Activated T-helper 1 cell treated with anti-CD3 and anti-CD28 coated beads, Interleukin-2, amount 50 U/mL, for 16 hours (primary cell): Measurements from ENCODE around the gene MYOM3.

Experiments used
- DNase-seq, 2 donors: peaks; one replicate each; pipeline ENCODE4 v3.0.0-alpha.2; 2020; ENCODE audit warnings: low read depth in 1 of 2, low spot score in 1 of 2

MYOM3 gene

DNA sequence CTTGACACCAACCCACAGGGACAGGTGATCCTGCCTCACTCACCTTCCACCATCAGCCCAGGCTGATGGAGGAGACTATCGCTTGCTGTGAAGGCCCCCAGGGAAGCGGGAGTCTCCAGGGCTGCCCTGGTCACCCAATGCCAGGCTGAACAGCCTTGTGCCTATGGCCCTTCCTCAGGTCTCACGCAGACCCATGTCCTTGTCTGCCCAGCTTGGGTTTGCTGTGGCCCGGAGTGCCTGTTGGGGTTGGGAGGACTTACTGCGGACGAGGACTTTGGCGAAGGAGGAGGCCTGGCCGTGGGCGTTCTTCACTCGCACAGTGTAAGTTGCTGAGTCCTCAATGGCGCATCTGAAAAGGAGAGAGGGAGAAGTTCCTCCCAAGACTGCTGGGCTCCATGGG lies 14.3 kb downstream of the MYOM3 start:
- no peak for DNase-seq

DNA sequence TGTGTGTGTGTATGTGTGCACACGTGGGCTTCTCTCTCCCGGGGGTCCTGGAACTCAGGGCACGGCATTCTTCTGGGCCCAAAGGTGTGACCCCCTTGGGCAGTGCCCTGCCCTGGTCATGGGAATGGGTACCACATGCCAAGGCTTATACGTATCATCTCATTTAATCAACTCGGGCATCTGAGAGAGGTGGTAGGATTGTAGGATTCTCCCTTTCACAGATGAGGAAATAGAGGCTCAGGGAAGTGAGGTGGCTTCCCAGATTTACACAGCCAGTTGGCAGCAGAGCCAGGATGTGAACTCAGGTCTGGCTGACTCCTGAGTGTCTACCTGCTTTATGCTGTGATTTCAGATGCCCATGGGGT lies 15.2 kb downstream of the MYOM3 start:
- DNase-seq, result no peak

DNA sequence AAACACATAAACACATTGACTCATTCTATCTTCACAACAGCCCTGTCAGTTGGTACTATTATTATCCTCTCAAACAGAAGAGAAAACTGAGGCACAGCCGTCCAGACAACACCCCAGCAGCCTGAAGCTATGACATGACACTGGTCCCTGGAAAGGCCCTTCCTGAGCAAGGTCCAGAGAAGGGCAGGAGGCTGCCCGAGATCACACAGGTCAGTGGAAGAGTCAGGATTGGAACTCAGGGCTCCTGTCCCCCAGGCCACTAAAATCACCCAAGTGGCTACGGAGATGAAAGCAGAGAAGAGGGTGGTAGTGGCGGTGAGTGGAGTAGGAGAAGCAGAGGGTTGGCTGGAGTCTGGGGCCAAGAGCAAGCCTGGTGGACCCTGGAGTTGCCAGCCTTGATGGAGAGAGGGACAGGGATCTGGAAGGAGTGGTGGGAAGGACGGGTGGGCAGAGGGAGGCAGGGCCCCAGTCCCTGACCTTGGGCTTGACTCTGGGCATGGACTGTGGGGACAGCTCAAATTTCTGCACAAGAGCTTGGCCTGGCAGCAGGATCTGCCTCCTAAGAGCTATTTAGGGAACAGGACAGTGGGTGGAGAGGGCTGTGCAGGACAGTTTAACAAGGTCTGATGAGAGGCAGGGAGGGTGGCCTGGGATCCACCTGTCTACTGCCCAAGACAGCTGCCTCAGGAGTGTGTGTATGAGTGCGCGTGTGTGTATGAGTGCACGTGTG lies 15.8 kb downstream of the MYOM3 start:
- no peak for DNase-seq

GRCh38 chr1:24095140-24095859 lies 16.6 kb downstream of the MYOM3 start:
- DNase-seq, result no peak

- no peak for DNase-seq
These were observed 17.4 kb downstream of the MYOM3 start for GRCh38 chr1:24094554-24094953.

- DNase-seq, result no peak
These were observed 18.2 kb downstream of the MYOM3 start for GRCh38 chr1:24093732-24094131.

DNA sequence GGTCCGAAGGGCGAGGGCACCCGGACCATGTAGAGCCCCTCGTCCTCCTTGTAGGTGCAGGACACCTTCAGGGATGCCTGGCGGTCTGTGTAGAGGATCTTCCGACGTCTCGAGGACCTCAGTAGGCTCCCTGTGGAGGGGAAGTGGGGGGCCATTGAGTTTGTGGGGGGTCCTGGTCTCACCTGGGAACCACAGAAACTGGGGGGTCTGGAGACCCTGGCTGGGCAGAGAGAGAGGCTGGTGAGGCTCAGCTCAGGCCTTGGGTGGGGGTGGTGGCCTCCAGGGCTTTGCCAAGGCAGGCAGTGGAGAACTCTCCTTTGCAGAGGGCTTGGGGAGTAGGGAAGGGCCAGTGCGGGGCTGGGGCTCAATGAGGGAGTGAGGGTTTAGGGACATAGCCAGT lies 19.0 kb downstream of the MYOM3 start:
- no peak for DNase-seq

GRCh38 chr1:24091971-24092482 lies 19.9 kb downstream of the MYOM3 start:
- DNase-seq, result no peak

DNA sequence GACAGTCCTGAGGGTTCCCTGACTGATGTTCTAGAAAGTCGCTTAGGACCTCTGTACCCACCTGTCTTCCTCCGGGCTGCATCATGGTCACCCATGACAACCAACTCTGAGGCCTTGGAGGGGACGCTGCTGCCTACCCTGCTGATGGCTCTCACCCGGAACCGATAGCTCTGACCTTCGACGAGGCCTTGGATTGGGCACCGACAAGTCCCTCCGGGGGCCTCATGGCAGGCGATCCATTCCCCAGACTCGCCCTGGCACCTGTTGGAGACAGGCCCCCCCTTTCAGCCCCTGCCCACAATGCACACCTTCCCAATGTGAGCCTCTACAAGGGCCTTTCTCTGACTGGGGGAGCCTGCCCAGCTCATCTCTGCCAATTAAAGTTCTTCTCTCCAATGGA lies 21.2 kb downstream of the MYOM3 start:
- no peak for DNase-seq

DNA sequence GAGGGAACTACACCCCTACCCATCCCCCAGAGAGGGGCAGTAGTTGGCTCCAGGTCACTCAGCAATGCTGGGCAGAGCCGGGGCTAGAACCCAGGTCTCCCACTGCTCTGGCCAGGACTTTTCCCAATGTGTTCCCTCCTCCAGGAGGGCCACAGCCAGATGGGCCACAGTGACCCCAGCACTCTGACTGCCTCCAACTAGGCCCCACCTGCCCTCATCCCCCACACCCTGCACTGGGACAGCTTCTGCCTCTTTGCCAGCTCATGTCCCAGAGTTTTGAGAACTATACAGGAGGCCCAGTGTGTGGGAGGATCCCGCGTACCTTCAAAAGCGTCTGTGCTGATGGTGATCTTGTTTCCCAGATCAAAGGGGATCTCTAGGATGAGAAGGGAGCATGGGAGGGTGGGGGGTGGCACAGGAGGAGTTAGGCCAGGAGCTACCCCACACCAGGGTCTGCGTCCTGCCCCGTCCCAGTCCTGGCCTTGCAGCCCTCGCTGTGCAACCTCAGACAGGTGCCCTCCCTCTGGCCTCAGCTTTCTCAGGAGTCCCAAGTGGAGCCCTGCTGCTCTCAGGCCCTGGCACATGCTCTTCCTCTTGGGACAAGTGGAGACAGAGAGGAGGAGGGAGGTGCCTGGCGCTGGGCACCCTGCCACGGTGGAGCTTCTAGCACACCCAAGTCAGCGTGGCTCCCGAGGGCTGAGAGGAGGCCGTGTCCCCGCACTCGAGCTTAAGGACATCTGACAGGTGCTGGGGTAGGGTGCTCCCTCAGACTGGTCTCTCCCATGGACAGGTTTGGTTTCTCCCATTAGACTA lies 22.0 kb downstream of the MYOM3 start:
- no peak for DNase-seq

DNA sequence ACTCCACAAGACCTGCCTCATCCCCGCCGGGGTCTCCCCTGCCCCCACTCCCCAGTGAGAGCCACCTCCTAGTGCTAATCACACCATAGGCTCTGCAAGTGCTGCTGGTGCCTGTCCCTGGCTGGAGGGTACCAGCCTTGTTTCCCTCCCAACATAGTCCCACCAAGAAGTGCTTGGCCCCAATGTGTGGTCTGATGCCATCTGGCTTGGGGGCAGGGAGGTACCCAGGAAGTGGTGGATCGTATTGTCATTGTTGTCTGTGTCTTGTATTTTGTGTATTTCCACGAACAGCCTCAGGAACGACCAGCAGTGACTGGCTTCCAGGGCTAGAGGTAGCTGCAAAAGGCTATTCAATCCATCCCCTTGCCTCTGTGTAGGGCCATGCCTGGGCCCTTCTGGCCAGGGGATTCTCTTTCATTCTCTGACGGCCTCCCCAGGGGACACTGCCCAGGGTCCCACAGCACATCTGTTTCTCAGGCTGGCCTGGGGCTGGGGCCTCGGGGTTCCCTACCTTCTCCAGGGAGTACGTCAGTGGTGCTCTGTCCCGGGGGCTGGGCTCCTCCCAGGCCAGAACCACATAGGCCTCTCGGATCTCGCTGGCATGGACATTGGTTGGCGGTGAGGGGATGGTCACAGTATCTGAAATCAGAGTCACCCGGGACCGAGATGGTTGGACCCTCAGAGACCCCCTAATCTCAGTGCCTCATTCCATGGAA lies 22.8 kb downstream of the MYOM3 start:
- no peak for DNase-seq

GRCh38 chr1:24086466-24086865 lies 25.5 kb downstream of the MYOM3 start:
- no peak for DNase-seq

DNA sequence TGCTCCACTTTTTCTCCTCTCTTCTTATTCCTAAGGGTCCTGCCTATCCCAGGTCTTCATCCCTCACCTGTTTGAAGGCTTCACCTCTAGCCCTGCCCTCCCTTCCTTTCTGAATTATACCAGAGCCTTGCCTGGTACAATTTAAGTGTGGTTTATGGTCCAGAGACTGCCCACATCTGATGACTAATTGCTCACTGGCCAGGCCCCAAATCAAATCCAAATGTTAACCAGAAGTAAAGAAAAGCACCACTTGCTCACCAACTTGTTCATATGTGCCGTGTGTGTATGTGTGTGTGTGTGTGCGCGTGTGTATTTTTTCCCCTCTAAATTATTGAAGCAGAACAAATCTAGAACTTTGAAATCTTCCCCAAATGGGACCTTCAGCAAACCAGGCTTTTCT lies 26.4 kb downstream of the MYOM3 start:
- DNase-seq, result no peak

DNA sequence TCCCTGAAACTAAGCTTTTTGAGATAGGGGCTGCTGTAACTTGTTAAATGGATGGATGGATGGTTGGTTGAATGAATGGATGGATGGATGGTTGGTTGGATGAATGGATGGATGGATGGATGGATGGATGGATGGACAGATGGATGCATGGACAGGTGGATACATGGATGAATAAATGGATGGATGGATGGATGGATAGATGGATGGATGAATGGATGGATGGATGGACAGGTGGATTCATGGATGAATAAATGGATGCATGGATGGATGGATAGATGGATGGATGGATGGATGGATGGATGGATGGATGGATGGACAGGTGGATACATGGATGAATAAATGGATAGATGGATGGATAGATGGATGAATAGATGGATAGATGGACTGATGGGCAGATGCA lies 26.9 kb downstream of the MYOM3 start:
- DNase-seq, result no peak

- DNase-seq, result no peak
These were observed 27.9 kb downstream of the MYOM3 start for GRCh38 chr1:24084050-24084449.

DNA sequence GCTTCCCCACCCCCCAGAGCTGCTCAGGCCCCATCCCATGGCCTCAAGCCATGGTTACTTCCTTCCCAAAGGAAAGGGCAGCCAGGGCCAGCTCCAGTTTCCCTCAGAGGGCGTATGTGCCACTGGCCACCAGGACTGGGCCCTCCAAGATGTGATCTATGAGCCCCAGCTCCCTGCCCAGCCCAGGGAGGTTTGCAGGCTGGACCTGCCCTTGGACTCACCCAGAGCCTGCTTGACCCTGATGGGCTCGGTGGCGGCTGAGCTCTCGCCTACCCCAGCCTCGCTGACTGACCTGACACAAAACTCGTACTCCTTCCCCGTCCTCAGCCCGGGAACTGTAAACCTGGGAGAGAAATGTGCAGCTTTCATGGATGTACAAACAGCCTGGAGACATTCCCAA lies 29.6 kb downstream of the MYOM3 start:
- DNase-seq, result no peak

DNA sequence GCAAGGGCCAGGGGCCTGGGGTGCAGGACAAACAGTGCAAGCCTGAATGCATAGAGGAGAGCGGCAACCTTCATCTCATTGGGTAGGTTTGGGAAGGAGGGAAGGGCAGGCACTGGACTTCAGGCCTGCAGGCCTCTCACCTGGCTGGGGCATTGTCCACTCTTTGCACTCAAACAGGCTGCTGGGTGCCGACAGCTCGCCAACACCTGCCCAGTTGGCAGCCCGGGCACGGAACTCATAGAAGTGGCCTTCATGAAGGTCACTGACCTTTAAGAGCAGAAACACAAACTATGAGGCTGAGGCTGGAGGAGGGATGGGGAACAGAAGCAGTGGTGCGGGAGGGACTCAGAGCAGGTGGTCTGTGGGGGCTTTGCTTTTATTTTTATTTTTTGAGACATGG lies 30.7 kb downstream of the MYOM3 start:
- DNase-seq, result no peak

DNA sequence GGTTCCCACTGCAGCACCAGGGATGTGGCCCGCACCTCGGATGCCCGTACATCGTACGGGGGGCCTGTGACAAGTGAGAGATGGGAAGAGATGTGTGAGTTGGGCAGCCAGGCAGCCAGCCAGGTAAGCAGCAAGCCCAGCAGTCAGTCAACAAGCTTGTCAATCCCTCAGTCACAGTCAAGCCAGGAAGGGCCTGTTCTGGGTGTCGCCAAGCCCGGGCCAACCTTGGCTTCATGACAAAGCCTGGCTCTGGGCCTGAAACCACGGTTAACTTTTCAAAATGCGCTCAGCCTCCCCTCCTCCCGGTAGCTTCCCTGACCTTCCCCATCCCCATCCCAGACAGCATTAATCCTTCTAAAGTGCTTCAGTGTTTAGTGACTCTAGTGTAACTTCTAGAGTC lies 31.8 kb downstream of the MYOM3 start:
- DNase-seq, result no peak

- DNase-seq, result no peak
These were observed 34.5 kb downstream of the MYOM3 start for GRCh38 chr1:24077278-24077978.

GRCh38 chr1:24075946-24076345 lies 36.0 kb downstream of the MYOM3 start:
- DNase-seq, result no peak

- DNase-seq, result no peak
These were observed 36.4 kb downstream of the MYOM3 start for GRCh38 chr1:24075590-24075854.
